ENCODE measurements around the gene SCAF11. TPM values are rescaled to one million over a fixed set of nuclear protein-coding genes. Genes with fewer than 3 reads are reported as not detected.
A peak's percentile ranks its signal among the peaks of the same experiment; 100 is the strongest.

SCAF11 gene
- total RNA-seq, 1 donor from 2014 or later = 63.4 TPM

DNA sequence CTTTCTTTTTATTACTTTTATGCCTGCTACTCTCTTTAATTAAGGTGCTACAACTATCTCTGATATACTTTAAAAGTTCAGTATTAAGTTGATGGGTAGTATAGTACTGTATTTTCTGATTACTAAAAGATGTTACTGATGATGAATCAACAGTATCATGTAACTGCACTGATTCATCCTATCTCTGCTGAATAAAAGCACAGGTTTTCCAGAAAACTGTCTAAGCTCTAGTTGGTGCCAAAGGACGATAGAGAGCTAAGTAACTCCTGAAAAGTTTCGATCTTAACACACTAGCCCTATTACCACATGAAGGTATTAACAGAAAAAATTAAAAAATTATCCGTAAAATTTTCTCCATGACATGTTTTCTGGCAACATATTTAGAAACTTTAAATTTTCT is 2.1 kb downstream of the SCAF11 start:
- no peak for DNase-seq
- TF ChIP-seq, protein P1, sequence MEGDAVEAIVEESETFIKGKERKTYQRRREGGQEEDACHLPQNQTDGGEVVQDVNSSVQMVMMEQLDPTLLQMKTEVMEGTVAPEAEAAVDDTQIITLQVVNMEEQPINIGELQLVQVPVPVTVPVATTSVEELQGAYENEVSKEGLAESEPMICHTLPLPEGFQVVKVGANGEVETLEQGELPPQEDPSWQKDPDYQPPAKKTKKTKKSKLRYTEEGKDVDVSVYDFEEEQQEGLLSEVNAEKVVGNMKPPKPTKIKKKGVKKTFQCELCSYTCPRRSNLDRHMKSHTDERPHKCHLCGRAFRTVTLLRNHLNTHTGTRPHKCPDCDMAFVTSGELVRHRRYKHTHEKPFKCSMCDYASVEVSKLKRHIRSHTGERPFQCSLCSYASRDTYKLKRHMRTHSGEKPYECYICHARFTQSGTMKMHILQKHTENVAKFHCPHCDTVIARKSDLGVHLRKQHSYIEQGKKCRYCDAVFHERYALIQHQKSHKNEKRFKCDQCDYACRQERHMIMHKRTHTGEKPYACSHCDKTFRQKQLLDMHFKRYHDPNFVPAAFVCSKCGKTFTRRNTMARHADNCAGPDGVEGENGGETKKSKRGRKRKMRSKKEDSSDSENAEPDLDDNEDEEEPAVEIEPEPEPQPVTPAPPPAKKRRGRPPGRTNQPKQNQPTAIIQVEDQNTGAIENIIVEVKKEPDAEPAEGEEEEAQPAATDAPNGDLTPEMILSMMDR (IDR thresholded peaks at IDR 0.05; ENCODE audit: partially characterized antibody, unreplicated experiment) = no peak
- peaks cover 18% of the 10 kb centered on the region for H3K27me3 Mint-ChIP-seq (ENCODE audit: unreplicated experiment)
- H3K4me3 Mint-ChIP-seq (ENCODE audit: unreplicated experiment) = no peak overlapping the region
- H3K9me3 Mint-ChIP-seq (ENCODE audit: unreplicated experiment) = peaks cover 7% of the 10 kb centered on the region
- H3K36me3 Mint-ChIP-seq (ENCODE audit: unreplicated experiment) = no peaks in the 10 kb centered on the region
- H3K27ac Mint-ChIP-seq (ENCODE audit: unreplicated experiment) = no peak overlapping the region
- peaks cover 16% of the 10 kb centered on the region for H3K4me1 Mint-ChIP-seq (ENCODE audit: low read depth, unreplicated experiment)

DNA sequence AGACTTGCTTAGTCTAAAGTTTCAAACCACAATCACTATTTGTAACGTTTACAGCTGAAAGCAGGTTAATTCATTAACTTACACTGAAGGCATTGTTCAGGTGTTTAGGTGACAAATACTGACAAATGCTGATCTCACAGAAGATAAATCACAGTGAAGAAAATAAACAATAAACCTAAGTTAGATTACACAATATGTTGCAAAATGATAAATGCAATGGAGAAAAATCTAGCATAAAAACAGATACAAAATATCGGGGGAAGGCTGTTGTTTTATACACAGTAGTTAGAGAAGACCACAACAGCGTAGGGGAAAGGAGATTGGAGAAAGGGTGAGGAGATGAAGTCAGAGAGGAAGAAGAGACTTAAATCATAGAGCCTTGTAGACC is 3.0 kb downstream of the SCAF11 start:
- Mint-ChIP-seq H3K36me3 (ENCODE audit: unreplicated experiment) (no peaks in the 10 kb centered on the region), H3K4me3 (ENCODE audit: unreplicated experiment) (peak overlapping the region; percentile 25), H3K27me3 (ENCODE audit: unreplicated experiment) (peaks cover 18% of the 10 kb centered on the region), H3K9me3 (ENCODE audit: unreplicated experiment) (peaks cover 7% of the 10 kb centered on the region), H3K4me1 (ENCODE audit: low read depth, unreplicated experiment) (peaks cover 16% of the 10 kb centered on the region), H3K27ac (ENCODE audit: unreplicated experiment) (no peak overlapping the region)
- TF ChIP-seq, protein P1 (IDR thresholded peaks at IDR 0.05; ENCODE audit: partially characterized antibody, unreplicated experiment) = no peak
- no peak for DNase-seq

GRCh38 chr12:45986641-45987339 is 3.6 kb downstream of the SCAF11 start:
- Mint-ChIP-seq H3K9me3 (ENCODE audit: unreplicated experiment) (peaks cover 7% of the 10 kb centered on the region), H3K36me3 (ENCODE audit: unreplicated experiment) (no peaks in the 10 kb centered on the region), H3K4me1 (ENCODE audit: low read depth, unreplicated experiment) (peaks cover 12% of the 10 kb centered on the region), H3K4me3 (ENCODE audit: unreplicated experiment) (no peak overlapping the region), H3K27ac (ENCODE audit: unreplicated experiment) (no peak overlapping the region), H3K27me3 (ENCODE audit: unreplicated experiment) (peaks cover 14% of the 10 kb centered on the region)
- TF ChIP-seq, protein P1 (IDR thresholded peaks at IDR 0.05; ENCODE audit: partially characterized antibody, unreplicated experiment) = no peak
- no peak for DNase-seq

GRCh38 chr12:45981075-45981837 is 9.1 kb downstream of the SCAF11 start:
- Mint-ChIP-seq H3K4me3 (ENCODE audit: unreplicated experiment) (no peak overlapping the region), H3K36me3 (ENCODE audit: unreplicated experiment) (no peaks in the 10 kb centered on the region), H3K4me1 (ENCODE audit: low read depth, unreplicated experiment) (peaks cover 14% of the 10 kb centered on the region), H3K9me3 (ENCODE audit: unreplicated experiment) (no peaks in the 10 kb centered on the region), H3K27ac (ENCODE audit: unreplicated experiment) (no peak overlapping the region), H3K27me3 (ENCODE audit: unreplicated experiment) (no peaks in the 10 kb centered on the region)
- no peak for DNase-seq
- TF ChIP-seq, protein P1 (IDR thresholded peaks at IDR 0.05; ENCODE audit: partially characterized antibody, unreplicated experiment) = no peak

GRCh38 chr12:45980540-45980939 is 9.8 kb downstream of the SCAF11 start:
- no peaks in the 10 kb centered on the region for H3K9me3 Mint-ChIP-seq (ENCODE audit: unreplicated experiment)
- no peak overlapping the region for H3K4me3 Mint-ChIP-seq (ENCODE audit: unreplicated experiment)
- H3K27me3 Mint-ChIP-seq (ENCODE audit: unreplicated experiment) = no peaks in the 10 kb centered on the region
- no peak overlapping the region for H3K27ac Mint-ChIP-seq (ENCODE audit: unreplicated experiment)
- H3K36me3 Mint-ChIP-seq (ENCODE audit: unreplicated experiment) = no peaks in the 10 kb centered on the region
- TF ChIP-seq, protein P1 (IDR thresholded peaks at IDR 0.05; ENCODE audit: partially characterized antibody, unreplicated experiment) = no peak
- DNase-seq = no peak
- peaks cover 18% of the 10 kb centered on the region for H3K4me1 Mint-ChIP-seq (ENCODE audit: low read depth, unreplicated experiment)

All from glutamatergic neuron (in vitro differentiated cells).